ENCODE measurements around the gene L3MBTL3.
A peak's percentile ranks its signal among the peaks of the same experiment; 100 is the strongest.
"Not testable (repeated sequence)": the region's sequence is repeated elsewhere in the genome, so short reads cannot be mapped to it uniquely, and the experiment has no call there.

Gene L3MBTL3

DNA sequence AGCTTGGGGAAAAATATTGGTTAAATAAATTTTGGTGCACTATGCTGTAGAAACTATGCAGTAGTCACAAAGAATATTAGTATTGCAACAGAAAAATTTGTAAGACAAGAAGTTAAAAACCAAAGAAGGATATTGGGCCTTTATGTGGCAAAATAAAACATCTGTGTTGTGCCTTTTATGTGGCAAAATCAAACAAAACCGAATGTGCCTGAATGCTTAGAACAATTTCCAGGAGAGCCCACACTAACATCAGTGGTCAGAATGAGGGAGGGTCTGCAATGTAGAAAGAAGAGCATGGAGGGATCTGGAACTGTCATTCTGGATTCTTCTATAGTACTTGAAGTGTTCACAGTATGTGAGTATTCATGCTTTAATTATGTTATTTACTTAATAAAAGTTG is 75.2 kb downstream of the L3MBTL3 start:
- no peak for DNase-seq

DNA sequence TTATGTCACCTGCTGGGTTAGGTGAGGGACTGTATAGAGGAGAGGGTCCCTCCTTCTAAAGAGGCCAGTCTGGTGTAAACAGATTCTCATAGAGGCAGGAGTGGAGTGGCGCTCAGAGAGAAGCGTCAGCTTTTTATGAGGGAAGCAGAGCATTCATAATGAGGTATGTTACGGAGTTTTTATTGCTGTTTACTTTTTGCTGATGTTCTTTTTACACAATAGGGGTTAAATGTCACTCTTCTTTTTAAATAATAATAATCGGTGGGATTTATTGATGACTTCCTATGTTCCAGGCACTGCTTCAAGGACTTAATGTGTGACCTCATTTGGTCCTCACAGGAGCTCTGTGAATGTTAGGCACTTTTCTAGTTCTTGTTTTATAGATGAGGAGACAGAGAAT is 79.9 kb downstream of the L3MBTL3 start:
- no peak for DNase-seq

DNA sequence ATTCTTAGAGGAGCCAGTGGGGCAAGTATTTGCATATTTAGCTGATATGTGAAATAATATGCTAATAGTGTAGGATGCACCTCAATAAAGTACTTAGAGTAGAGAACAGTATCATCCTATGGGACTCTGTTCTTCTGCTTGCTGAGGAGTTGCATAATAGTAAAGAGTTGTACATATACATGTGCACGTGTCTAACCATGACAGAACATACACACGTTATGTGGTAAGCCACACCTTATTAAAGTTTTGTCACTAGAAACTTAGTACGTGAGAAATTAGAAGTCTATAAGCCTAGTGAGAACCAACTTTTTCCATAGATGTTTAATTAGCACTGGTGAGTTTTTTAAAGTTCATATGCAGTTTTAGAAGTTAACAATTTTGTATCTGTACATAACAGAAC is 80.7 kb downstream of the L3MBTL3 start:
- DNase-seq, result no peak

DNA sequence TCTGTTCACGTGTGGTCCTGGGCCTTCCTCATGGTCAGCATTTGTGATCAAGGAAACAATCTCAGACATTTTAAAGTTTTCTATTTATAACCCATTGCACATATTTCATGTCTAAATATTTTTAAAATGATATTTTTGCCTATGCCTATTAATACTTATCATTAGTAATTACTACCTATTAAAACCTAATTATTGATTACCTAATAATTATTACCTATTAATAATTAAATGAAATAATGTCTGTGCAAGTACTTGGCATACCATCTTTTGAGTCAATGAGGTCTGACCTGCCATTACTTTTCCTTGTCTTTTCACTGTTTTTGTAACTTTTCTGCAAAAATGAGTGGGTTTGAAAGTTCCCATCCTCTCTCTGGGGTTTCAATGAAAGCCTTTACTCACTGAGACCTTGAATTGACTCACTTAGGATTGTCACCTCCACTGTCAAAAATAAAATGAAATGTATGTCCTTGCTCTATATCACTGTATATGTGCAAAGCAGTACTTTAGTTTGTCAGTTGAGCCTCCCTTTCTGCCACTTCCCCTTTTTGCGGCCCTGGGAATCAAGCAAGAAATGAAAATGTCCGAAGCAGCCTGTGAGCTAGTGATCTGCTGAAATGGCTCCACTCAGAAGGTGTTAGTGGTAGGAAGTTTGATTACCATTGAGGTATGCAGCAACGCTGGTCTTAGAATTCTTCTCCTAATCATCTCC is 87.8 kb downstream of the L3MBTL3 start:
- peak; percentile 26 for DNase-seq

DNA sequence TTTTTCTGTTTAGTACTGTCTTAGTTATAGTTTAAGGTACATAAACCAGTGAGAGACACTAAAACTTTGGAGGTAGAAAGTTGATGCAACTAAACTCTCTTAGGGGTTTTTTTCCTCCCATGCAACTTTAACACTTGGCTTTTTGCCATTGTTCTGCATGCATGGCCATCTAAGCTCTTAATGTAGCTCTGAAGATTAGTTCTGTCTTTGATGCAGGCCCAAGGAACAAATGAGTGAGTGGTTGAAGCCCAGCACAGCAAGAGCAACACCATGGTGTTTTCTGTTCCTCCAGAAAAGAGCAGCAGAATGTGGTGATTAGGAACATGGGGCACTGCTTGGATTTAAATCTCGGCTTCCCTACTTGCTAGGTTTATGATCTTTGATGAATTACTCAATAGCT is 89.3 kb downstream of the L3MBTL3 start:
- DNase-seq, result no peak

DNA sequence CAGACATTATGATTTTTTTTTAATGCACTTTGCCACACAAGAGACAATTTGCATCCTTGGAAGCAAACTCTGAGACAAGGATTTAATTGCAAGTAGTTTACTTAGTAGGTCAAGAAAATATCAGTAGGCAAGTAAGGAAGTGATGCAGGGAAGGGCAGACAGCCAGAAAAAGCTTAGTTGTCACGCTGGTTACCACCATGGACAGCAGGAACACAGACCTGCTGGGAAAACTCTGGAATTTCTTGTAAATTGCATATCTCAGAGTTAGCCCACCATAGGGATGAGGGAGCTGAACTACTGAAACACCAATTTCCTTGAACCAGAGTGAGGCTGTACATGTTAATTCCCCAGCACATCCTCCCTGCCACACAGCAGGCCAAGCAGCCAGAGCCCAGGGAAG is 92.7 kb downstream of the L3MBTL3 start:
- no peak for DNase-seq

DNA sequence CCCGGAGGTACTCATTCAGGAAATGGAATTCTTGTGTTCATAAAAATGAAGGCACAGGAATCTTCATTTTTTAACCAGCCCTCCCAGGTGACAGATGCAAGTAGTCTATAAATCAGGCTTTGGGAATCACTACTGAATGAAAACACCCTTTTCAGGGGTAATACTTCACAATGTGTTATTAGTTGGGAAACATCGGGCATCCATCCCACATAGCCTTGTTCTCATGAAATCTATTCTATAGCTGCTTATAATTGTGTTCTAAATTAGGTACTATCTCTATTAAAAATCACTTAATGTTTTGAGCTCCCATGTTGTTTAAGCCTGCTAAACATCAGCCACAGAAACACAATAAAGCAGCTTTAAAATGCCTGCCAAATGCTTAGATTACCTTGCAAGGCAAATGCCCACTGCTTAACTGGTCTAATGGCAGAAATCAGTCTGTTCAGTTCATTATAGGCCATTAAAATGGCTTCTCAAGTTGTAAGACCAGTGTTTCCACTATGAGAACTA is 94.9 kb downstream of the L3MBTL3 start:
- no peak for DNase-seq

DNA sequence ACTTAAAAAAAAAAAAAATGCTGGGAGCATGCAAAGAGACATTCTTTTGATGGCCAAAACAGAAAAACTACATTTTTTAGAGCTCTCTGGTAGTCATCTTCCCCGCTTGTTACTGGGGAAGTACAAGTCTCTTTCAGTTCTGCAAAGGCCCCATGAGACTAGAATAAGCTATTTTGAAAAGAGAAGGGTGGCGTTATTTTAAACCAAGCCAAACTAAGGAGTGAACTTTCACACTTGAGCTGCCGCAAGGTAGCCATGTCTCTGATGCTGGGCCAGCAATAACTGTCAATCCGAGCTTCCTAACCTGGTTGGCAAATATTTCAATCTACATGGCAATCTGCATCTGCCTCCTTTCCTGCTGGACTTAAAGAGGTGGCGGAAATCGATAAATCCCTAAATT is 96.7 kb downstream of the L3MBTL3 start:
- no peak for DNase-seq

DNA sequence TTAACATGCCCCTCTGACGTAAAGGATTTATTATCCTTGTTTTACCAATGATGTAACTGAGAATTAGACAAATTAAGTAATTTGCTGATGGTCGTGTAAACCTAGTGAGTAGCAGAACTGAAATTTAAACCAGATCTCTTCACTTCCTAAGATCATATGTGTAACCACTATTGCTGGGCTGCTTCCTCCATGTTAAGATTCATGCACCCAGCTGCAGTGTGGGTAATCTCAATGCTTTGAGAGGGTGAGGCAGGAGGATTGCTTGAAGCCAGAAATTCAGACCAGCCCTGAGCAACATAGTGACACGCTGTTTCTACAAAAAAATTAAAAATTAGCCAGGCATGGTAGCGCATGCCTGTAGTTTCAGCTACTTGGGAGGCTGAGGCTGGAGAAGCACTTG is 97.9 kb downstream of the L3MBTL3 start:
- DNase-seq, result no peak

DNA sequence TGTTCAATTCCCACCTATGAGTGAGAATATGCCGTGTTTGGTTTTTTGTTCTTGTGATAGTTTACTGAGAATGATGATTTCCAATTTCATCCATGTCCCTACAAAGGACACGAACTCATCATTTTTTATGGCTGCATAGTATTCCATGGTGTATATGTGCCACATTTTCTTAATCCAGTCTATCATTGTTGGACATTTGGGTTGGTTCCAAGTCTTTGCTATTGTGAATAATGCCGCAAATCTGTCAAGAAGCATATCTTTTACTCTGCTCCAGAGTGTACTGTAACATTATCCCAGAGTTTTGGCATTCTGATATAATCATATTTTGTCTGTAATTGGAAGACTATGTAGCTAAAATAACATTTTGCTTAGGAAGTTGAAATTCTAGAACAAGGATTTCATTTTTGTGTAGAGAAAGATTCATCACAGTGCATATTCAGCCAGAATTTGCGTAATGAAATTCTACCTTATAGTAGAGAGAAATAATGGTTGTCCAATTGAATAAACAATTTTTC is 98.9 kb downstream of the L3MBTL3 start:
- not testable (repeated sequence) for DNase-seq

DNA sequence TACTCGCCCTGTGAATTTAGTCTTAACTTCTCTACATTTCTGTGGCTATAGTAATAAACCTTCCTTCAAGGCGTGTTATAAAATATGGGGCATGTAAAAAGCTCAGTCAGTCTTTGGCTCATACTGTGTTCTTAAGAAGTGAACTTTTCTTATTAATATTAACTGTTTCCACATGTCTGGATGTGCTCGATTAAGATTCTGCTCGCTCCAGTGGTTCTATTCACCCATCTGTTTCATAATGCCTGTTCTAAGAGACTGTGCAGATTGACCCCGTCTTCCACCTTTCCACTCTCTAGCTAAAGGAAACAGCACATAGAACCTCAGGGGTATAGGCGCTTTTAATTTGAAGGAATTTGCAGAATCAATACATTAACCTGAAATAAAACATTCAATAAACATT is 99.9 kb downstream of the L3MBTL3 start:
- DNase-seq, result no peak

DNA sequence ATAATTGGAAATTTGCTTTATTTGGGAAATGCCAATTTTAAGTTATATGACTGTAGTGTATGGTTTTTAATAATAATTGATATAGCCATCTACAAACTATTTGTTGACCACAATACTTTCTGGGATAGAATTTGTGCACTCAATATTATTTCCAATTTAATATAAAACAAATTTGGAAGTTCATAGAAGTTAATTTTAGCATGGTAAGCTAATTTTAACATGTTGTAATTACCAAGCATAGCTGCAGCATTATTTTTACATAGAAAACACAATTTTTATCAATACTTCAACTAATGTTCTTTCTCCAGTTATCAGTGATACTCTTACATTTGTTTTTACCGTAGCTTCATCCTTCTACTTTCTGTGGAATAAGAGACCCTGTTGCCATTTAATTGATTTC is 100.8 kb downstream of the L3MBTL3 start:
- no peak for DNase-seq

DNA sequence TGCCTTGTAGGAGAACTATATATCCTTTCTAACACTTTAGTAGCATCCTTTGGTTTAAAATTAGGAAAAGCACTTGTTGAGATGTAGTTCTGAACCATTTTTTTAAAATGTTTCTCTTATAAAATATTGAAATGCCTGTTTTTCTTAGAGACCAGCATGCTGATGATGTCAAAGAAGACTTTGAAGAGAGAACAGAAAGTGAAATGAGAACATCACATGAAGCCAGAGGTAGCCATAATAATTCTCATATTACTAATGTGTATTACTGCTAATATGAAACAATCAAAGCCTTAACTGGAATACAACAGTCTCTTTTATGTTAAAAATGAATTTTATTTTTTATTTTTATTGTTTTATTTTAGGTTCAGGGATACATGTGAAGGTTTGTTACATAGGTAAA is 102.3 kb downstream of the L3MBTL3 start:
- no peak for DNase-seq

DNA sequence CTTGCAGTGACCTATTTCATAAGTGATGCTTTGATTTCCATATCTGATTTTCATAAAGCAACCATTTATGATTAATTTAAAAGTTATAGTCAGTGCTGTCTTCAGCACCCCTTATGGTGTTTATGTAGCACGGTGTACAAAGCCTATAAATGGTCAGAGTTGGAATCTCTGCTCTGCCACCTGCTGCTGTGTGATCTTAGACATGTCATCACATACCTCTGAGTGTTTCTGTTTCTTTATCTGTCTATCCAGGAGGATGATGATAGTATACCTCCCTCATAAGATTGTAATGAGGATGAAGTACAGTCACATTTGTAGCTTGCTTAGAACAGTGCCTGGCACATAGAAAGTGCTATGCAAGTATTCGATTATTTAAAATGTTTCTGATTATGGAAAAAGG is 103.9 kb downstream of the L3MBTL3 start:
- DNase-seq, result no peak

DNA sequence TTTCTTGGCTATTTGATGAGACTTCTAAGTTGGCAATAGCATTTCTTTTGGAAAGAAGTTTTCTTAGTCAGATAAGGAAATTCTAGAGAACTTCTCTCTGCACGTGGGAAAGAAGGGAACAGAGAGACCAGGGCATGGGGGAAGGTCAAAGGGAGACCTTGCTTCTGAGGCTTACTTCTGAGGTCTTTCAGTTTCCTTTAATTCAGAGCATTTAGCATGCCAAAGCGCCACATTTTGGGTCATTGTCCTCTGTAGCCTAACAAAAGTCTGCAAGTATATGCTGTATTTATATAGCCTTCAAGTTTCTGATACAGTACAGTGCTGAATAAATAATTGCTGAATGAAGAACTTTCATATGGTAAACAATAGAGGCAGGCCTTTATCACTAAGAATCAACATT is 108.8 kb downstream of the L3MBTL3 start:
- DNase-seq, result no peak

DNA sequence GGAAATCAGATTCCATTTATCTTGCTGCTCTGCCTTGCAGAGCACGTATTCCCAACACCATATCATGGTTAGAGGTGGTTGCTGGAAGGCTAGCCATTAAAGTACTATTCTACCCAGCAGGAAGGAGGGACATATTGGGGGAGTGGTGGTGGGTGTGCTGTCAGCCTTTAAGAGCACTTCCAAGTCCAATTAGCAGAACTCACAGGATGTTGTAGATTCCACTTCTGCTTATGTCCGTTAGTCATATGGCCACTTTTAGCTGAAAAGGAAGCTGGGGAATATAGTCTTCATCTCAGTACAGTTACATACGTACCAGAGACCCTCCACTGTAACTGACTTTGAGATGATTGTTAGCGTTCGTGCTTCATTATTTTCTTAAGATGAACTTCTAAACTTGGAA is 109.9 kb downstream of the L3MBTL3 start:
- DNase-seq, result no peak

DNA sequence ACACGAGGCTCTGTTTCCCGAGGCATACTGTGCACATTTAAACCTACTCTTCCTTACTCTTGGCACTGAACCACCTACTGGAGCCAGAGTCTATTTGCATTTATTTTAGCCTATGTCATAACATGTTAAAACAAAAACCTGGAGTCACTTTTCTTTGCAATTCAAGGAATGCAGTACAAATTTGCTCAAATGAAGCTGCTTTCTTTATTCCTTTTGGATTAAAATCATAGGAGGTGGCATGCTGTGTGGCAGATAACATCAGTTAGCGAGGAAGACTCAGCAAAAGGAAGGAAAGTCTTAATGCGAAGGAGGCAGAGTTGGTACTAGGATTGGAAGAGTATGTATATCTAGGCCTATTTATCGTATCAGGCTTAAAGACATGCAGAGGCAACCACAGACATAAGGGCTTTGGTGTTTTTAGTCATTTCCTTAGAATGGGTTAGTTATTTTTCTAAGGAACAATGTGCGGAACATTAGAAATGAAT is 111.4 kb downstream of the L3MBTL3 start:
- no peak for DNase-seq

DNA sequence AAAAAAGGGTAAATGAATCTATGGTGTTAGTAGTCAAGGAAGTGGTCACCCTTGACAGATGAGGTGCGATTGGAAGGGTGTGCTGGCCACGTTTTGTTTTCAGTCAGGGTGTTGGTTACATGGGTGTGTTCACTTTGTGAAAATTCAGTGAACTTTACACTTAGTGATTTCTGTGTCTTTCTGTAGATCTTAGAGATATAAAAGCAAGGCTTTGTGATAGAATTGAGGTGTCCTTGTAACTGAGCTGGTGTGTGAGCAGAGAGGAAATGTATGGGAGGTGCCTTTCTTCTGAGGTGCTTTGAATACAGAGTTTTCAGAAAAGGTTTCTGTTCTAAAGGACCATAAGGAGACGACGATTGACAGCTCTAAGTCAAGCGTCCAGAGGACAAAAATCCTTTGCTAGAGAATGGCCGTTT is 113.9 kb downstream of the L3MBTL3 start:
- no peak for DNase-seq

DNA sequence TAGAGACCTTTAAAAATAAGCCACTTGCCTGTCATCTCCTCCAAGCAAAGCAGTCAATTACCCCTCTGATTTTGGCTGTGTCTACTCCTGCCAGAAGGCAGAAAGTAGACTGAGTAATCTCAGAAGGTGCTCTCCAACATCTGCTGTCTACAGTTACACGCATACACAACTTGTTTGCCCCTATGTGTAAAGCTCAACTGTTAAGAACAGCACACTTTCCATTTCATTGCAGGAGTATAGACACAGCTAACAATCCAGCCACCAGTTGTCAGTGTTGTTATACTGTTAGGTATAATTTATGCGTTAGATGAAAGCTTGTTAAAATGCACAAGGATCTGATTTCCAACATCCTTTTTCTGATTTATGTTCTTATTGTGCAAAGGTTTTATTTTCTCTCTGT is 116.2 kb downstream of the L3MBTL3 start:
- DNase-seq, result no peak

DNA sequence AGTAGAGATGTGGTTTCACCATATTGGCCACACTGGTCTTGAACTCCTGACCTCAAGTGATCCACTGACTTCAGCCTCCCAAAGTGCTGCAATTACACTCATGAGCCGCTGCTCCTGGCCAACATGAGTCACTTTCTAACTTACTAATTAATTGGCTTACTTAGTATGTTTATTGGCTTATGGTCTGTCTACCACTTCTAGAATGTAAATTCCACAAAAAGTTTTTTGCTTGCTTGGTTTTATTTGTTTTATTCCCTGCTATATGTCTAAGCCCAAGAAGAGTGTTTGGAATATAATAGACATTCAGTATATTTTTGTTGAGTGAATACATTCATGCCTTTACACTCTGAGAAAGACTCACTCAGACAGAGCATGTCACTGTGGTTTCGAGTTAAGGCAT is 118.4 kb downstream of the L3MBTL3 start:
- DNase-seq, result no peak

DNA sequence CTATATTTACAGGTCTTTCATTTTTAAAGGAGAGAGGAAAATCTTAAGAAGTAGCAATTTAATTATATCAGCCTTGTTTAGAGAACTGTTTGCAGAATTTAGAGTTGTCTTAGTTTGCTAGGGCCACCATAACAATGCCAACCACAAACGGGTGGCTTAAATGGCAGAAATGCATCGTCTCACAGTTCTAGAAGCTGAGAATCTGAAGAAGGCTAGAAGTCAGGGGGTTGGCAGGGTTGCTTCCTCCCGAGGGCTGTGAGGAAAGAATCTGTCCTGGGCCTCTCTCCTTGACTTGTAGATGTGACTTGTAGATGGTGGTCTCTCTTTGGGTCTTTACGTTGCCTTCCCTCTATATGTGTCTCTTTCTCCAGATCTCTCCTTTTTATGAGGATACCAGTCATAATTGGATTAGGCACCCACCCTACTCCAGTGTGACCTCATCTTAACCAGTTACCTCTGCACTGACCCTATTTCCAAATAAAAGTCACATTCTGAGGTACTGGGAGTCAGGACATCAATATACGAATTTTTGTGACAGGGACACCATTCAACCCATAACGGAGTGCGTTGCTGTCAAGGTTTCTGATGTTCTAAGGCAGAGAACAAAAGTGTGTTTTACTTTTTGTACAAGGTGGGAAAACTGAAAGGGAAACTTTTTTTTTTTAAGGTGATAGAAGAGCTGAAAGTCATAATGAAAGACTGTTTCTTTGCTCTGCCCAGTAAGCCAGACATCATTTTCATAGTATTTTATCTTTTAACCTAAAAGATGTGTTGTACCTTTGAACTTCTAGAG is 119.9 kb downstream of the L3MBTL3 start:
- DNase-seq, result no peak

DNA sequence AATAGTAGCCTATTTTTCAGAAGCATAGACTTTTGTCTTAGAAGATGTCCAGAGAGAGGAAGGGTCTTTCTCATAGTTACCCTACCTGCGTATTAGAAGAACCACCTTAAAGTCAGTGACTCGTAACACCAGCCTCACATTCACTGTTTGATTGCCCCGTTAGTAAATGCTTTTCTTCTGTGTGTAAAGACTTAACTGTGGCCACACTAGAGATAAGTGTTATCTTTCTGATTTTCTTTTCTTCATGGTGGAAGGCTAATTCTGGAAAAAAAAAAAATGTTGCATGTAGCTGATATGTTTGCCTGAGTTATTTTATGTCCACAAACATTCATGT is 120.5 kb downstream of the L3MBTL3 start:
- DNase-seq, result no peak

DNA sequence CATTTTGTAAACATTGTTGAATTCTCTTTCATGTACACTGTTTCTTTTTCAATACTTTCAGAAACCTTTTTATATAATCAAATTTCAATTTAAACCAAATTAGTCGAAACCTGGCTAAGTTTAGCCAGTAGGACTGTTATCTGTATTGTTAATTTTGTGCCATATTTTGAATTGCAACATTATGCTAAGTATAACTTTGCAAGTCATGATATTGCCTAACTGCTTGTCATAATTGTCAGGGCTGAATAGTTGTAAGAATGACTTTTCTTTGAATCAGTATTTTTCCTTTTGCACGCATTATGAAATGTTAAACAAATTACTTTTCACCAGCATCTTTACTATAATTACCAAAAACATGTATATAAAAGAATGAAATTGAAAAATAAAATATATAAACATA is 121.7 kb downstream of the L3MBTL3 start:
- DNase-seq, result no peak

DNA sequence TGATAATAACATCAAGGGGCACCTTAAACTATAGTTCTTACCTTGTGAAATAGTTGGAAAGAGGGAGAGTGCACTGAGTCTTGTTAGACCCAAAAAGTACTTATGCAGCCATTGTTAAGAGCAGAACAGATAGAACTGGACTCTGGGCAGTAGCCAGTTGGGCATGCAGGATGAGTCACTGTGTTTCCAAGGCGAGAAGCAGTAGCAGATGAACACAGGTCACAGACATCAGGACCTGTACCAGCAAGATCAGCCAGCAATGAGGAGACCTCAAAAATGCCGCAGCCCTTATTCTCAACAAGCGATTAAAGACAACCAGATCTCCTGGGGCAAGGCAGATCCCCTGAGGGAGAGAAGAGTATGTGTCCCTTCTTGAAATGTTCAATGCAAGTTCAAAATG is 125.3 kb downstream of the L3MBTL3 start:
- no peak for DNase-seq
